Panc1 (cell line): ENCODE results near the gene VAV3.
"Not testable (repeated sequence)": the region's sequence is repeated elsewhere in the genome, so short reads cannot be mapped to it uniquely, and the experiment has no call there.

ENCODE experiments used
- CTCF ChIP-seq: fragments of 450-650 bp; IDR thresholded peaks from 2 replicates; pipeline ENCODE4 v1.5.1; 2017; ENCODE audit warnings: mild to moderate bottlenecking
- POLR2AphosphoS5 ChIP-seq: IDR thresholded peaks from 2 replicates; pipeline ENCODE4 v1.6.1; 2012; ENCODE audit warnings: mild to moderate bottlenecking, low read depth, low read length, moderate library complexity
- SIN3A ChIP-seq: IDR thresholded peaks from 2 replicates; pipeline ENCODE4 v1.6.1; 2012; ENCODE audit warnings: low read depth, mild to moderate bottlenecking, low read length, moderate library complexity, borderline replicate concordance; ENCODE audit not compliant: insufficient read depth
- TCF7L2 ChIP-seq: IDR thresholded peaks from 2 replicates; pipeline ENCODE4 v1.6.1; 2011; ENCODE audit warnings: mild to moderate bottlenecking, low read depth, low read length, inconsistent platforms
- TF ChIP-seq, protein P1 (sequence below), 2 experiments: IDR thresholded peaks; 2 replicates each; pipeline ENCODE4 v1.6.1; 2011 to 2012; ENCODE audit warnings: low read depth in 2 of 2, control low read depth in 1 of 2, low read length in 1 of 2, mild to moderate bottlenecking in 1 of 2, moderate library complexity in 1 of 2; ENCODE audit not compliant: insufficient read depth in 1 of 2

GRCh38 chr1:107650825-107651224, 314.2 kb downstream of the VAV3 start:
- not testable (repeated sequence) for TF ChIP-seq CTCF, SIN3A, POLR2AphosphoS5, TCF7L2
- TF ChIP-seq, protein P1, sequence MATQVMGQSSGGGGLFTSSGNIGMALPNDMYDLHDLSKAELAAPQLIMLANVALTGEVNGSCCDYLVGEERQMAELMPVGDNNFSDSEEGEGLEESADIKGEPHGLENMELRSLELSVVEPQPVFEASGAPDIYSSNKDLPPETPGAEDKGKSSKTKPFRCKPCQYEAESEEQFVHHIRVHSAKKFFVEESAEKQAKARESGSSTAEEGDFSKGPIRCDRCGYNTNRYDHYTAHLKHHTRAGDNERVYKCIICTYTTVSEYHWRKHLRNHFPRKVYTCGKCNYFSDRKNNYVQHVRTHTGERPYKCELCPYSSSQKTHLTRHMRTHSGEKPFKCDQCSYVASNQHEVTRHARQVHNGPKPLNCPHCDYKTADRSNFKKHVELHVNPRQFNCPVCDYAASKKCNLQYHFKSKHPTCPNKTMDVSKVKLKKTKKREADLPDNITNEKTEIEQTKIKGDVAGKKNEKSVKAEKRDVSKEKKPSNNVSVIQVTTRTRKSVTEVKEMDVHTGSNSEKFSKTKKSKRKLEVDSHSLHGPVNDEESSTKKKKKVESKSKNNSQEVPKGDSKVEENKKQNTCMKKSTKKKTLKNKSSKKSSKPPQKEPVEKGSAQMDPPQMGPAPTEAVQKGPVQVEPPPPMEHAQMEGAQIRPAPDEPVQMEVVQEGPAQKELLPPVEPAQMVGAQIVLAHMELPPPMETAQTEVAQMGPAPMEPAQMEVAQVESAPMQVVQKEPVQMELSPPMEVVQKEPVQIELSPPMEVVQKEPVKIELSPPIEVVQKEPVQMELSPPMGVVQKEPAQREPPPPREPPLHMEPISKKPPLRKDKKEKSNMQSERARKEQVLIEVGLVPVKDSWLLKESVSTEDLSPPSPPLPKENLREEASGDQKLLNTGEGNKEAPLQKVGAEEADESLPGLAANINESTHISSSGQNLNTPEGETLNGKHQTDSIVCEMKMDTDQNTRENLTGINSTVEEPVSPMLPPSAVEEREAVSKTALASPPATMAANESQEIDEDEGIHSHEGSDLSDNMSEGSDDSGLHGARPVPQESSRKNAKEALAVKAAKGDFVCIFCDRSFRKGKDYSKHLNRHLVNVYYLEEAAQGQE (IDR thresholded peaks at IDR 0.05; ENCODE audit: insufficient read depth in 1 of 2, low read depth in 2 of 2, low read length in 1 of 2), result not testable (repeated sequence)
